NCI-H345 treated with DMSO at 0.1 percent for 48 hours (cell line): ENCODE data around the gene FGGY.
"Not testable (repeated sequence)": the region's sequence is repeated elsewhere in the genome, so short reads cannot be mapped to it uniquely, and the experiment has no call there.

ENCODE experiments used
- DNase-seq: peaks from one replicate; lab custom pipeline; 2025; ENCODE audit not compliant: unreplicated experiment; lab: John Stamatoyannopoulos, UW

The FGGY gene

GRCh38 chr1:59296358-59297256 lies at the start of gene FGGY:
Gene FGGY (plus strand): TSS chr1:59297094. CDS start chr1:59321550, 24,456 bp downstream.
- peak; percentile 92 for DNase-seq

GRCh38 chr1:59248758-59249157 lies 48.1 kb upstream of the FGGY start:
- no peak for DNase-seq

DNA sequence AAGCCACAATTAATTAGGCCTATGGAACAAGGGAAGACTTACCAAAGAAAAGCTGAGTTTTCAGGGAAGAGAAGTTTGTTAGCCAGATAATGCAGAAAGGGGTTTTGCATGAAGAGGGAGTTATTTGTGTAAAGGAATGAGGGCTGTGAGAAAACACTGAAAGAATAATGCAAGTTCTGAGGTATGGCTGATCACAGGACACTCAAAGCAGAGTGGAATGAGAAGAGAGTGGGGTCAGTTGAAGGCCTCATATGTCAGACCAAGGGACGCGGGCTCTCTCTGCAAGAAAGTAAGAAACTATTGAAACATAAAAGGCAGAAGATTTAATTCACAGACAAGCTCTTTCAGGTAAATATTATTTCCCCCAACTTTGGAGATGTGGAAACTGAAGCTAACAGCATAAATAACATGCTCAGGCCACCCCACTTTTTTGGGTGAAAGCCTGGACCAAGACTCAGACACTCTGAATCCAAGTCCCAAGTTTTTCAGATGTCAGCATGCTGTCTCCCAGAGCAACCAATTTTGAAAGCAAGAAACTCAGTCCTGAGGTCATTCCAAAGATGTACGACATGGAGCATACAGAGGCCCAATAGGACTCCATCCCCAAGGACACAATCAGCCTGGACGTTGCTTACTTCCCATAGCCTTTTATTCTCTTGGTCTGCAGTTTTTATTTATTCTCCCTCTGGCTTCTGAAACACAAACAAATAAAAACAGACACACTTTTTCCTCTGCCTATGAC lies 47.3 kb upstream of the FGGY start:
- no peak for DNase-seq

DNA sequence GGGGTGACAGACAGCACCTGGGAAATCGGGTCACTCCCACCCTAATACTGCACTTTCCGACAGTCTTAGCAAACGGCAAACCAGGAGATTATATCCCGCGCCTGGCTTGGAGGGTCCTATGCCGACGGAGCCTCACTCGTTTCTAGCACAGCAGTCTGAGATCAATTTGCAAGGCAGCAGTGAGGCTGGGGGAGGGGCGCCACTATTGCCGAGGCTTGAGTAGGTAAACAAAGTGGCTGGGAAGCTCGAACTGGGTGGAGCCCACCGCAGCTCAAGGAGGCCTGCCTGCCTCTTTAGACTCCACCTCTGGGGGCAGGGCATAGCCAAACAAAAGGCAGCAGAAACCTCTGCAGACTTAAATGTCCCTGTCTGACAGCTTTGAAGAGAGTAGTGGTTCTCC lies 45.8 kb upstream of the FGGY start:
- not testable (repeated sequence) for DNase-seq

DNA sequence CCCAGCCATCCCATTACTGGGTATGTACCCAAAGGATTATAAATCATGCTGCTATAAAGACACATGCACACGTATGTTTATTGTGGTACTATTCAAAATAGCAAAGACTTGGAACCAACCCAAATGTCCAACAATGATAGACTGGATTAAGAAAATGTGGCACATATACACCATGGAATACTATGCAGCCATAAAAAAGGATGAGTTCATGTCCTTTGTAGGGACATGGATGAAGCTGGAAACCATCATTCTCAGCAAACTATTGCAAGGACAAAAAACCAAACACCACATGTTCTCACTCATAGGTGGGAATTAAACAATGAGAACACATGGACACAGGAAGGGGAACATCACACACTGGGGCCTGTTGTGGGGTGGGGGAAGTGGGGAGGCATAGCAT lies 40.5 kb upstream of the FGGY start:
- not testable (repeated sequence) for DNase-seq

DNA sequence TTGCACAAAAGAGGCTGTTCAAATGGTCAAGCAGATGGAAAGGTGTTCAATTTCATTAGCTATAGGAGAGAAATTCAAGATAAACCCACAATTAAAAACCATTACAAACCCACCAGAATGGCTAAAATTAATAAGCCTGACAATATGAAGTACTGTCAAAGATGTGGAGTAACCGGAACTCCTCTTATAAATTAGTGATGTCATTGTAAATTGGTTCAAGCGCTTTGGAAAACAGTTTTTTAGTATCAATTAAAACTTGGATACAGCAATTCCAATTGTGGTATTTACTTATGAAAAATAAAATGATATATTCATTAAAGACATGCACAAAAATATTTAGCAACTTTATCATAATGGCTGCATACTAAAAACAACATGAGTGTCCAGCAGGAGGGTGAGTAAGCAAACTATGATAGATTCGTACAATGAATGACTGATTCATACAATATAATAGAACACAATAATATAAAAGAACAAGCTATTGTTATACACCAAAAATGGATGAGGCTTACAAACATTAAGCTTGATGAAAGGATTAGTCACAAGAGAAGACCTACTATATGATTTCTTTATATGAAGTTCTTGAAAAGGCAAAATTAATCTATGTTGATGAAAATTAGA lies 38.4 kb upstream of the FGGY start:
- no peak for DNase-seq

- DNase-seq, result no peak
These were observed 35.4 kb upstream of the FGGY start for GRCh38 chr1:59261537-59261936.

GRCh38 chr1:59262631-59263030 lies 34.3 kb upstream of the FGGY start:
- DNase-seq, result no peak

DNA sequence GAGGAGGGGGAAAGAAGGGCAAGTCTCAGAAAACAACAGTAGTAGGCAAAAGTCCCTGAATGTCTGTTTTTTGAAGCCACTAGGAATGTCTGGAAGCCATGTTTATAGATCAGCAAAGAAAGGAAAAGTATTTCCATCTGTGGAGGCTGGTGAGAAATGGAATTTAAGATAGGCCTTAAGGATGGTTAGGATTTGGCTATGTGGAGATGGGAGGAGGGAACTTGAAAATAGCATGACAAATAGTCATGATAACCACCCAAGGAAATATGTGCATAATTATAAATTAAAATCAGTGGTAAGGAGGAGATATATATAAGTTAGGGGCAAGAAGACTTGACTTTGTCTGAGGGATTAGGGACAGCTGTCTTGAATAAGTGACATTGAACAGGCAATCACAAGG lies 33.8 kb upstream of the FGGY start:
- no peak for DNase-seq

DNA sequence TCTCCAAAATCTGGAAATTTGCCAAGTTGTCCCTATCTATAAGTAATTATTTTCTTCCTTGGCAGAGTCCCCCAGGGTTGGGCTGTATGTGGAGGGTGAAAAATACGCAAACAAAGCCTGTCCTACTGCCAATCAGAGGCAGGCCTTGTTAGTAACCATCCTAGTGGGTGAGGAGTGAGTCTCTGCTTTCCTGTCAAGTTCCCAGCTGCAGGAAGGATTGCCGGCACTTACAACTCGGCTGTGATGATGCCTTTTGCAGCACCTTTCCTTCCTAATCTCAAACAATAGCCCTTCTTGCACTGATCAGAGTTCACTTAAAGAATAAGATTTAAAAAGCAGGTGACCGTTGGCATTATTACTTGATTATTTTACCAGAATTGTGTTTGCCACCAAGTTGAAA lies 31.3 kb upstream of the FGGY start:
- DNase-seq, result no peak

DNA sequence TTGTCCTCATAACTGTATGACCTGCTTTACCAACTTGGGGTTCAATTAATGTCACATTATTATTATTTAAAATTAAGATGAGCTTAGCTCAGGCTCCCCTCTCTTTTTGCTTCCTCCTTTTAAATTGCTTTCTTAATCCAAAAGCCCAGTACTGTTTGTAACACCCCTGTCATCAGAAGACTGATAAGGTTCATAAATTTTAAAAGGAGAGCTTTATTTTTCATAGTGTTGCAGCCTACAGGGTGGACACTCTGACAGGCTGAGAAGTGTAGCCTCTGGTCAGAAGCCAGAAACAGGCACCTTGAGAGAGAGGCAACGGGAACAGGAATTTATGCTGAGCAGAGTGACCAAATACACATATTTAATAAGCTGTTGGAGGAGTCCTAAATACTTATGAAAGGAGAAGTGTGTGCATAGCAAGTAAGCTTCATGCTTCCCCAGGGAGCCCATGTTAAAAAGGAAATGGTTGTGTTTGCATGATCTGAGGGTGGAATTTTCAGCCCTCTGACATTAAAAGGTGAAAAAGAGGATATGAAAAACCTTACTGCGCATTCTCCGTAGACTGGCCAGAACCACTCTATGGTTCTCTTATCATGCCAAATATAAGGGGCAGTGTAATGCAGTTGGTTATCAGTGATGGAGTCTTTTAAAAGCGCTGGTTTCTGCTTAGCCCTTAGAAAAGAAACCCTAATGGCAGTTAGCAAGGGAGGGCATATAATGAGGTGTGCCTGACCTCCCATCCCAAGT lies 30.5 kb upstream of the FGGY start:
- DNase-seq, result no peak

DNA sequence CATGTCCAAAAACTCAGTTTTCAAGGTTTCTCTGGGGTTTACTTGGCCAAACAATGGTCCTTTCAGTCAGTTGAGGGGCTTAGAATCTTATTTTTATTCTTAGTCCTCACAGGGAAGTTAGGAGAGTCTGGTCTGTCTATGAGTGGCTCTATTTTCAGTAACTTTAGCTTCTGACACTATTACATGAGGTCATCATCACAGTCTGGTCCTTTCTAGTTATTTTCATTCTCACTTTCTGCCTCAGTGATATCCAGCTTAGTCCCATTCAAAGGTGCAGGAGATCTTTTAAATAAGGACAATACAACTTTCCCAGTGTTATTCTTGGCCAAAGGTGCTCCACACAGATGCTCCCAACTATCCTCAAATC lies 30.0 kb upstream of the FGGY start:
- no peak for DNase-seq

- no peak for DNase-seq
These were observed 28.5 kb upstream of the FGGY start for GRCh38 chr1:59268406-59268805.

- no peak for DNase-seq
These were observed 25.2 kb upstream of the FGGY start for GRCh38 chr1:59271561-59272260.

GRCh38 chr1:59272507-59272906 lies 24.4 kb upstream of the FGGY start:
- DNase-seq, result no peak

DNA sequence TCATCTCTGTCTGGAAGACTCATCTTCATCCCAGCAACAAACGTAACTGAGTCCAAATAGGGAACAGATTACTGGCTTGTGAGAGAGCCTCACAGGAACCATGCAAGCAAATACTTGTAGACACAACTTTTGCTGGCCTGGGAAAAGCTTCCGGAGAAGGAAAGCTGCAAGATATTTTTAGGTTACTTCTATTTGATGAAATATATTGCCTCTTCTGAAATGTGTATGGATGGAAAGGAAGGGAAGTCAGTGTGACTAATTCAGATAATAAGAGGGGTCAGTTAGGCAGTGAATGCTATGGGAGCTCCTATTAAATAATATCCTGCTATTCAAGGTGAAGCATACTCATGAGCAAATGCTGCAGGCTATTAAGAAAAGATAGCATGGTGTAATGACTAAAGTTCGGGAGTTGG lies 20.4 kb upstream of the FGGY start:
- DNase-seq, result no peak

DNA sequence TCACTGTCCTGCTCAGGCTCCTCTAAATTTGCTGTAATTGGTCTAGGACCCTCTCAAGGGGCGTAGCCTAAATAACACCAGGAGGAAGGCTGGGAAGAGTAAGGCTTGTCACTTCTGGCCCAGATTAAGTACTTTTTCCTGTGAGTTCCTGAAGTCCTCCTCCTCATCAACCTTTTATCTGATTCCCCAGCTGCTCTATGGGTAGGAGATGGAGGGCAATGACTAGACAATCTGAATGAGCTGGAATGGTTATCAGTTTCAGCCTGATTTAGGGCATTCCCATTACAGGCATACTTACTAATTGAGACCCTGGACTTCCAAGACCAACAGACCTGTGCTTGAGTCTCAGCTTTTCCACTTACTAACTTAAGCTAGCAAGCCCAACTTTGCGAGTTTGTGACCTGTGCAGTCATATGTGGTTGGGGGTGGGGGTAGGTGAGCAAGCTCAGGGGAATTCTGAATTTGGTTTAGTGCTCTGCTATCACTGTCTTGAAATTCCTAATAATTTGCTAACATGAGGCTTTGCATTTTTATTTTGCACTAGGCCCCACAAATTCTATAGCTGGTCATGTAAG lies 18.0 kb upstream of the FGGY start:
- DNase-seq, result no peak

DNA sequence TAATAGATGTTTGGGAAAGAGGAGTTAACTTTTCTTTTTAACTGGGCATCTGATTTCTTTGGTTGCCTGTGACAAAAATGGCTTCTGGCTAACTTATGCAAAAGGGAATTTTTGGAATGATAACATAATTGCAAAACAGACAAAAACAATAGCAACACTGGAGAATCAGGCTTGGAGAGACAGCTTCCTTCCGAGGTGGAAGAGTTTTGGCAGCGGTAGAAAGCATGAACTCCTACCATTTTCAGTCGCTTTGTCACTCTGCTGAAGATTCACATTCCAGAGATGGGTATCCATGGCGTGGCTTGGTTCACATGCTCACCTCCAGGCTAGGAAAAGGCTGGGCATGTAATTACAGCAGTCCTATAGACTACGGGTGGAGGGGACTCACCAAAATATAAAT lies 17.2 kb upstream of the FGGY start:
- no peak for DNase-seq

- no peak for DNase-seq
These were observed 13.9 kb upstream of the FGGY start for GRCh38 chr1:59282951-59283350.

DNA sequence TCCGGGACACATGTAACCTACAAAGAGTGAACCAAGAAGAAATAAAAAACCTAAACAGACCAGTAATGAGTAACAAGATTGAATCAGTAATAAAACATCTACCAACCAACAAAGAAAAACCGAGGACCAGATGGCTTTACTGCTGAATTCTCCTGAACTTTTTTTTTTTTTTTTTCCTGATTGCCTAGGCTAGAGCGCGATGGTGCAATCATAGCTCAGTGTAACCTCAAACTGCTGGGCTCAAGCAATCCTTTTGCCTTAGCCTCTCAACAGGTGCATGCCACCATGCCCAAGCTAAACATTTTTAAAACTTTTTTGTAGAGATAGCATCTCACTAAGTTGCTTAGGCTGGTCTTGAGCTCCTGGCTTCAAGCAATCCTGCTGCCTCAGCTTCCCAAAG lies 11.2 kb upstream of the FGGY start:
- no peak for DNase-seq
